ENCODE results near the gene ZDHHC13.

DNA sequence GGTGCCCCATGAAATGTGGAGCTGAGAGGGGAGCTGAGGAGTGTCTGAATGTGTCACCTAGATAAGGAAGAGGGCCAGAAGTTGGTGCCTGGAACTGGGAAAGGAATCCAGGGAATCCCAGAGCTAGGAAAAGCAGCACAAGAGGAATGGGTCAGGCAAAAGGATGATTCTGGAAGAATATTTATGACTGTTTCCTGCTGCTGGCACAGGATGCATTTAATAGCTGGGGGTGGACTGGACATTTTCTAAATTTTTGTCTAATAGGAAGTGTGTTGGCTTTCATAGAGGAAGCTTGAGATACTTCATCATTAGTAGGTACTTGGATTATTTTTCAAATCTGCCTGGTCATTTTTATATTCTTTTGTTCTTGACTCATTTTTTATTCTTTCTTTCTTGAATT, 39.0 kb upstream of the ZDHHC13 start:
- TF ChIP-seq NR4A1 (CRISPR knock-in tag; IDR thresholded peaks at IDR 0.05) (no peak), NR4A1 (tag; IDR thresholded peaks at IDR 0.05) (no peak), ATF7 (IDR thresholded peaks at IDR 0.05) (no peak), GTF2F1 (IDR thresholded peaks at IDR 0.05; ENCODE audit: low read depth, low read length) (no peak), BHLHE40 (IDR thresholded peaks at IDR 0.05; ENCODE audit: low read length) (no peak), EP300 (IDR thresholded peaks at IDR 0.05; ENCODE audit: low read length) (no peak), FOXA3 (CRISPR knock-in tag; conservative IDR thresholded peaks at IDR 0.05 in 1 of 2, IDR thresholded peaks at IDR 0.05 in 1 of 2) (no peak), OTX1 (CRISPR knock-in tag; IDR thresholded peaks at IDR 0.05) (no peak)
- TF ChIP-seq, protein P1, sequence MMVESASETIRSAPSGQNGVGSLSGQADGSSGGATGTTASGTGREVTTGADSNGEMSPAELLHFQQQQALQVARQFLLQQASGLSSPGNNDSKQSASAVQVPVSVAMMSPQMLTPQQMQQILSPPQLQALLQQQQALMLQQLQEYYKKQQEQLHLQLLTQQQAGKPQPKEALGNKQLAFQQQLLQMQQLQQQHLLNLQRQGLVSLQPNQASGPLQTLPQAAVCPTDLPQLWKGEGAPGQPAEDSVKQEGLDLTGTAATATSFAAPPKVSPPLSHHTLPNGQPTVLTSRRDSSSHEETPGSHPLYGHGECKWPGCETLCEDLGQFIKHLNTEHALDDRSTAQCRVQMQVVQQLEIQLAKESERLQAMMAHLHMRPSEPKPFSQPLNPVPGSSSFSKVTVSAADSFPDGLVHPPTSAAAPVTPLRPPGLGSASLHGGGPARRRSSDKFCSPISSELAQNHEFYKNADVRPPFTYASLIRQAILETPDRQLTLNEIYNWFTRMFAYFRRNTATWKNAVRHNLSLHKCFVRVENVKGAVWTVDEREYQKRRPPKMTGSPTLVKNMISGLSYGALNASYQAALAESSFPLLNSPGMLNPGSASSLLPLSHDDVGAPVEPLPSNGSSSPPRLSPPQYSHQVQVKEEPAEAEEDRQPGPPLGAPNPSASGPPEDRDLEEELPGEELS (CRISPR knock-in tag; IDR thresholded peaks at IDR 0.05; ENCODE audit: borderline replicate concordance) = no peak
- TF ChIP-seq, protein P2, sequence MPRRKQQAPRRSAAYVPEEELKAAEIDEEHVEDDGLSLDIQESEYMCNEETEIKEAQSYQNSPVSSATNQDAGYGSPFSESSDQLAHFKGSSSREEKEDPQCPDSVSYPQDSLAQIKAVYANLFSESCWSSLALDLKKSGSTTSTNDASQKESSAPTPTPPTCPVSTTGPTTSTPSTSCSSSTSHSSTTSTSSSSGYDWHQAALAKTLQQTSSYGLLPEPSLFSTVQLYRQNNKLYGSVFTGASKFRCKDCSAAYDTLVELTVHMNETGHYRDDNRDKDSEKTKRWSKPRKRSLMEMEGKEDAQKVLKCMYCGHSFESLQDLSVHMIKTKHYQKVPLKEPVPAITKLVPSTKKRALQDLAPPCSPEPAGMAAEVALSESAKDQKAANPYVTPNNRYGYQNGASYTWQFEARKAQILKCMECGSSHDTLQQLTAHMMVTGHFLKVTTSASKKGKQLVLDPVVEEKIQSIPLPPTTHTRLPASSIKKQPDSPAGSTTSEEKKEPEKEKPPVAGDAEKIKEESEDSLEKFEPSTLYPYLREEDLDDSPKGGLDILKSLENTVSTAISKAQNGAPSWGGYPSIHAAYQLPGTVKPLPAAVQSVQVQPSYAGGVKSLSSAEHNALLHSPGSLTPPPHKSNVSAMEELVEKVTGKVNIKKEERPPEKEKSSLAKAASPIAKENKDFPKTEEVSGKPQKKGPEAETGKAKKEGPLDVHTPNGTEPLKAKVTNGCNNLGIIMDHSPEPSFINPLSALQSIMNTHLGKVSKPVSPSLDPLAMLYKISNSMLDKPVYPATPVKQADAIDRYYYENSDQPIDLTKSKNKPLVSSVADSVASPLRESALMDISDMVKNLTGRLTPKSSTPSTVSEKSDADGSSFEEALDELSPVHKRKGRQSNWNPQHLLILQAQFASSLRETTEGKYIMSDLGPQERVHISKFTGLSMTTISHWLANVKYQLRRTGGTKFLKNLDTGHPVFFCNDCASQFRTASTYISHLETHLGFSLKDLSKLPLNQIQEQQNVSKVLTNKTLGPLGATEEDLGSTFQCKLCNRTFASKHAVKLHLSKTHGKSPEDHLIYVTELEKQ (CRISPR knock-in tag; IDR thresholded peaks at IDR 0.05) = no peak
- TF ChIP-seq, protein P3, sequence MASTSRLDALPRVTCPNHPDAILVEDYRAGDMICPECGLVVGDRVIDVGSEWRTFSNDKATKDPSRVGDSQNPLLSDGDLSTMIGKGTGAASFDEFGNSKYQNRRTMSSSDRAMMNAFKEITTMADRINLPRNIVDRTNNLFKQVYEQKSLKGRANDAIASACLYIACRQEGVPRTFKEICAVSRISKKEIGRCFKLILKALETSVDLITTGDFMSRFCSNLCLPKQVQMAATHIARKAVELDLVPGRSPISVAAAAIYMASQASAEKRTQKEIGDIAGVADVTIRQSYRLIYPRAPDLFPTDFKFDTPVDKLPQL (IDR thresholded peaks at IDR 0.05; ENCODE audit: extremely low read depth, insufficient read length) = no peak
- TF ChIP-seq, protein P4, sequence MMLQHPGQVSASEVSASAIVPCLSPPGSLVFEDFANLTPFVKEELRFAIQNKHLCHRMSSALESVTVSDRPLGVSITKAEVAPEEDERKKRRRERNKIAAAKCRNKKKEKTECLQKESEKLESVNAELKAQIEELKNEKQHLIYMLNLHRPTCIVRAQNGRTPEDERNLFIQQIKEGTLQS (IDR thresholded peaks at IDR 0.05) = no peak
- TF ChIP-seq, protein P4 (CRISPR knock-in tag; conservative IDR thresholded peaks at IDR 0.05) = no peak
- TF ChIP-seq, protein P5, sequence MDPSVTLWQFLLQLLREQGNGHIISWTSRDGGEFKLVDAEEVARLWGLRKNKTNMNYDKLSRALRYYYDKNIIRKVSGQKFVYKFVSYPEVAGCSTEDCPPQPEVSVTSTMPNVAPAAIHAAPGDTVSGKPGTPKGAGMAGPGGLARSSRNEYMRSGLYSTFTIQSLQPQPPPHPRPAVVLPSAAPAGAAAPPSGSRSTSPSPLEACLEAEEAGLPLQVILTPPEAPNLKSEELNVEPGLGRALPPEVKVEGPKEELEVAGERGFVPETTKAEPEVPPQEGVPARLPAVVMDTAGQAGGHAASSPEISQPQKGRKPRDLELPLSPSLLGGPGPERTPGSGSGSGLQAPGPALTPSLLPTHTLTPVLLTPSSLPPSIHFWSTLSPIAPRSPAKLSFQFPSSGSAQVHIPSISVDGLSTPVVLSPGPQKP (CRISPR knock-in tag; IDR thresholded peaks at IDR 0.05) = no peak

Measured in K562 (cell line).